Stimulated activated effector memory CD8-positive, alpha-beta T cell treated with anti-CD3 and anti-CD28 coated beads, Interleukin-12 subunit alpha, Interleukin-12 subunit beta, amount 100 ng/mL, for 72 hours (primary cell): ENCODE measurements around the gene LBP.

Source experiments
- ATAC-seq: fragments of 150-1000 bp; cut with Tn5 transposase; 2 replicates; pipeline ENCODE4 v1.10.0; 2021
- DNase-seq, 2 donors: peaks; one replicate each; pipeline ENCODE4 v3.0.0; 2021 to 2022; ENCODE audit warnings: low spot score in 2 of 2
- H3K27ac Mint-ChIP-seq: one replicate; pipeline ENCODE4 v1.8.0; 2022; ENCODE audit warnings: mild to moderate bottlenecking, mixed read lengths
- H3K36me3 Mint-ChIP-seq: one replicate; pipeline ENCODE4 v1.8.0; 2022; ENCODE audit warnings: mild to moderate bottlenecking, mixed read lengths
- H3K4me1 Mint-ChIP-seq: one replicate; pipeline ENCODE4 v1.8.0; 2022; ENCODE audit warnings: mixed read lengths
- H3K4me3 Mint-ChIP-seq: one replicate; pipeline ENCODE4 v1.8.0; 2022; ENCODE audit warnings: mild to moderate bottlenecking, mixed read lengths
- H3K9me3 Mint-ChIP-seq: one replicate; pipeline ENCODE4 v1.8.0; 2022; ENCODE audit warnings: mixed read lengths

The LBP gene

GRCh38 chr20:38346247-38346651, at the start of gene LBP:
Gene LBP, plus strand, starts transcription at chr20:38346482. Its CDS starts 35 bp downstream, at chr20:38346517.
- no peaks in the 10 kb centered on the region for H3K9me3 Mint-ChIP-seq
- no peak within 1 kb of the TSS for H3K4me3 Mint-ChIP-seq
- no peak for ATAC-seq
- DNase-seq, result no peak
- H3K36me3 Mint-ChIP-seq, result no peaks in the 10 kb centered on the region
- H3K27ac Mint-ChIP-seq, result no peak within 1 kb of the TSS
- no peaks in the 10 kb centered on the region for H3K4me1 Mint-ChIP-seq

- ATAC-seq, result no peak
- Mint-ChIP-seq H3K4me3 (no peak overlapping the region), H3K36me3 (no peaks in the 10 kb centered on the region), H3K27ac (no peak overlapping the region), H3K9me3 (no peaks in the 10 kb centered on the region), H3K4me1 (peaks cover 7% of the 10 kb centered on the region)
- no peak for DNase-seq
Measured at GRCh38 chr20:38297916-38298674, 48.2 kb upstream of the LBP start.

- H3K4me1 Mint-ChIP-seq, result peaks cover 14% of the 10 kb centered on the region
- H3K27ac Mint-ChIP-seq, result no peak overlapping the region
- ATAC-seq (no peak), DNase-seq (no peak)
- no peak overlapping the region for H3K4me3 Mint-ChIP-seq
- H3K36me3 Mint-ChIP-seq, result no peaks in the 10 kb centered on the region
- H3K9me3 Mint-ChIP-seq, result no peaks in the 10 kb centered on the region
Measured at GRCh38 chr20:38298768-38299288, 47.5 kb upstream of the LBP start.

- peaks cover 26% of the 10 kb centered on the region for H3K4me1 Mint-ChIP-seq
- H3K36me3 Mint-ChIP-seq, result no peaks in the 10 kb centered on the region
- H3K9me3 Mint-ChIP-seq, result no peaks in the 10 kb centered on the region
- no peak overlapping the region for H3K27ac Mint-ChIP-seq
- ATAC-seq (no peak), DNase-seq (no peak)
- no peak overlapping the region for H3K4me3 Mint-ChIP-seq
Measured at GRCh38 chr20:38299963-38300362, 46.3 kb upstream of the LBP start.

- DNase-seq, result no peak
- no peak for ATAC-seq
- peaks cover 27% of the 10 kb centered on the region for H3K4me1 Mint-ChIP-seq
- H3K9me3 Mint-ChIP-seq, result no peaks in the 10 kb centered on the region
- H3K4me3 Mint-ChIP-seq, result no peak overlapping the region
- no peaks in the 10 kb centered on the region for H3K36me3 Mint-ChIP-seq
- no peak overlapping the region for H3K27ac Mint-ChIP-seq
Measured at GRCh38 chr20:38300438-38300837, 45.8 kb upstream of the LBP start.

GRCh38 chr20:38301309-38301708, 45.0 kb upstream of the LBP start:
- Mint-ChIP-seq H3K36me3 (no peaks in the 10 kb centered on the region), H3K9me3 (no peaks in the 10 kb centered on the region), H3K27ac (no peak overlapping the region), H3K4me1 (peaks cover 27% of the 10 kb centered on the region), H3K4me3 (no peak overlapping the region)
- DNase-seq (no peak), ATAC-seq (peak; percentile 61)

- no peaks in the 10 kb centered on the region for H3K36me3 Mint-ChIP-seq
- peaks cover 27% of the 10 kb centered on the region for H3K4me1 Mint-ChIP-seq
- no peak overlapping the region for H3K27ac Mint-ChIP-seq
- H3K4me3 Mint-ChIP-seq, result no peak overlapping the region
- no peak for ATAC-seq
- no peak for DNase-seq
- H3K9me3 Mint-ChIP-seq, result no peaks in the 10 kb centered on the region
Measured at GRCh38 chr20:38302786-38303185, 43.5 kb upstream of the LBP start.

- peaks cover 27% of the 10 kb centered on the region for H3K4me1 Mint-ChIP-seq
- H3K9me3 Mint-ChIP-seq, result no peaks in the 10 kb centered on the region
- no peak within 1 kb of the TSS for H3K4me3 Mint-ChIP-seq
- H3K36me3 Mint-ChIP-seq, result no peaks in the 10 kb centered on the region
- peak; percentile 45 for ATAC-seq
- no peak within 1 kb of the TSS for H3K27ac Mint-ChIP-seq
- no peak for DNase-seq
Measured at GRCh38 chr20:38303908-38304379, 42.3 kb upstream of the LBP start, which contains the start of gene BPI. Gene BPI, plus strand, starts transcription at chr20:38304156. Its CDS starts 68 bp downstream, at chr20:38304224.

GRCh38 chr20:38304845-38305447, 41.3 kb upstream of the LBP start:
- peaks cover 27% of the 10 kb centered on the region for H3K4me1 Mint-ChIP-seq
- no peaks in the 10 kb centered on the region for H3K9me3 Mint-ChIP-seq
- DNase-seq (peak in 1 of 2 donors; percentile 5), ATAC-seq (no peak)
- H3K36me3 Mint-ChIP-seq, result no peaks in the 10 kb centered on the region
- H3K27ac Mint-ChIP-seq, result no peak overlapping the region
- no peak overlapping the region for H3K4me3 Mint-ChIP-seq

- DNase-seq (no peak), ATAC-seq (no peak)
- peaks cover 27% of the 10 kb centered on the region for H3K4me1 Mint-ChIP-seq
- no peak overlapping the region for H3K27ac Mint-ChIP-seq
- no peak overlapping the region for H3K4me3 Mint-ChIP-seq
- H3K9me3 Mint-ChIP-seq, result no peaks in the 10 kb centered on the region
- no peaks in the 10 kb centered on the region for H3K36me3 Mint-ChIP-seq
Measured at GRCh38 chr20:38305541-38305940, 40.7 kb upstream of the LBP start.

GRCh38 chr20:38306379-38306778, 39.9 kb upstream of the LBP start:
- Mint-ChIP-seq H3K36me3 (no peaks in the 10 kb centered on the region), H3K9me3 (no peaks in the 10 kb centered on the region), H3K27ac (no peak overlapping the region), H3K4me1 (peaks cover 27% of the 10 kb centered on the region), H3K4me3 (no peak overlapping the region)
- ATAC-seq (no peak), DNase-seq (no peak)

- ATAC-seq (no peak), DNase-seq (no peak)
- no peak overlapping the region for H3K27ac Mint-ChIP-seq
- H3K4me1 Mint-ChIP-seq, result peaks cover 26% of the 10 kb centered on the region
- H3K36me3 Mint-ChIP-seq, result no peaks in the 10 kb centered on the region
- H3K4me3 Mint-ChIP-seq, result no peak overlapping the region
- H3K9me3 Mint-ChIP-seq, result no peaks in the 10 kb centered on the region
Measured at GRCh38 chr20:38307371-38308046, 38.8 kb upstream of the LBP start.

GRCh38 chr20:38308047-38308438, 38.2 kb upstream of the LBP start:
- DNase-seq, result no peak
- ATAC-seq, result no peak
- Mint-ChIP-seq H3K27ac (no peak overlapping the region), H3K4me3 (no peak overlapping the region), H3K36me3 (no peaks in the 10 kb centered on the region), H3K9me3 (no peaks in the 10 kb centered on the region), H3K4me1 (peaks cover 21% of the 10 kb centered on the region)

GRCh38 chr20:38308447-38308846, 37.8 kb upstream of the LBP start:
- Mint-ChIP-seq H3K4me1 (peaks cover 16% of the 10 kb centered on the region), H3K27ac (no peak overlapping the region), H3K36me3 (no peaks in the 10 kb centered on the region), H3K9me3 (no peaks in the 10 kb centered on the region), H3K4me3 (no peak overlapping the region)
- DNase-seq, result no peak
- ATAC-seq, result no peak

- H3K4me1 Mint-ChIP-seq, result no peaks in the 10 kb centered on the region
- no peak overlapping the region for H3K27ac Mint-ChIP-seq
- no peaks in the 10 kb centered on the region for H3K9me3 Mint-ChIP-seq
- DNase-seq (no peak), ATAC-seq (no peak)
- H3K4me3 Mint-ChIP-seq, result no peak overlapping the region
- no peaks in the 10 kb centered on the region for H3K36me3 Mint-ChIP-seq
Measured at GRCh38 chr20:38311091-38311490, 35.2 kb upstream of the LBP start.
